OCI-M1 (cell line): ENCODE results near the gene PRICKLE2.
A peak's percentile ranks its signal among the peaks of the same experiment; 100 is the strongest.

ENCODE experiments used
- DNase-seq: peaks from one replicate; lab custom pipeline; 2025; lab: John Stamatoyannopoulos, UW

PRICKLE2 gene

GRCh38 chr3:64247991-64248646, 22.9 kb upstream of the PRICKLE2 start:
- no peak for DNase-seq

DNA sequence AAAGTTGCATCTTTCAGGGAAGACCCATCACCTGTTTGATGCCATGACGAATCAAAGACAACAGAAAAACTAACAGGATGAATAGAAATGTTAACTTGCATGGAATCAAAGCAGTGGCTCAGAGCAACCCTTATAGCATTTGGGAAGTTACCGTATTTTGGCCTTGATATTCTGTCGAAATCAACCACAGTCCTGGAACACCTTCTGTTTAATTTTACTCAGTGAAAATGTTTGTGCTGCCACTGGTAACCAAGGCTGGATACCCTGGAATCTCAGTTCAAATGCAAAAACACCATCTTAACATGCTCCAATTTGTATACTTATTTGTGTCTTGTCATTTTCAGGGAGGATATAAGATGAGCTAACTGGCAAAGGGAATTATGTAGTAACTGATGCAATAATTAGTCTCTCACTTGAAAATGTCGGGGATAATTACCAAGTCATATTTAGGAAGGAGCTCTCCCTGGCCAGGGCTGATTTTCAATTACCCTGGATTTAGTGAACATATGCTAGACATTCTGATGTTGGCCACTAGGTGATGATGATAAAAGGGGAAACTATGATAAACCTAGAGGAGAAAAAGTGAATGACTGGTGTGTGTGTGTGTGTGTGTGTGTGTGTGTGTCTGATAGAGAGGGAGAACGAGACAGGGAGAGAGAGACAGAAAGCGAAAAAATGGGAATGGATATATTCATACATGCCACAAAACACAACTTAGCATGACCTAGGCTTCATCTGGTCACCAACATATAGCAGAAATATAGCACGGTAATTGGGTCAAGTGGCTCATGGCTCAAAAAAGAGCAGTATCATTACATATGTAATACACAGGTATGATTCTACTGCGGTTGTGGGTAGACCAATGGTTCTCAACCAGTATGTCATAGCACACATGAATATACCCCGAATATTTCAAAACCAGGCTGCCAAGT, 19.0 kb upstream of the PRICKLE2 start:
- DNase-seq: peak; percentile 6

- DNase-seq: no peak
Measured at GRCh38 chr3:64242435-64242834, 17.2 kb upstream of the PRICKLE2 start.

DNA sequence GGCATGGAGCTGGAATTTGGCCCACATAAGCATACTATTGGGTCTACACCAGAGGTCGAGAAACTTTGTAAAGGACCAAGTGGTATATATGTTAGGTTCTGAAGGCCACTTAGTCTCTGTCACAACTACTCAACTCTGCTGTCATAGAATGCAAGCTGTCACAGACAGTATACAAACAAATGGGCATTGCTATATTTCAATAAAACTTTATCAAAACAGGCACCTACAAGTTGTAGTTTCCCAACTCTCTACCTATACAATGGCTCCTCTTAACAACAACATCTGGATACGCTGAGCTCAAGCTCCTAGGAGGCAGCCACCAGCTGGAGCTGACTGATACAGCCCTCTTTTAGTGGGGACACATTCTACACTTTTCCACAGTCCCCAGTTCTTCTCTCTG, 15.7 kb upstream of the PRICKLE2 start:
- DNase-seq: no peak

DNA sequence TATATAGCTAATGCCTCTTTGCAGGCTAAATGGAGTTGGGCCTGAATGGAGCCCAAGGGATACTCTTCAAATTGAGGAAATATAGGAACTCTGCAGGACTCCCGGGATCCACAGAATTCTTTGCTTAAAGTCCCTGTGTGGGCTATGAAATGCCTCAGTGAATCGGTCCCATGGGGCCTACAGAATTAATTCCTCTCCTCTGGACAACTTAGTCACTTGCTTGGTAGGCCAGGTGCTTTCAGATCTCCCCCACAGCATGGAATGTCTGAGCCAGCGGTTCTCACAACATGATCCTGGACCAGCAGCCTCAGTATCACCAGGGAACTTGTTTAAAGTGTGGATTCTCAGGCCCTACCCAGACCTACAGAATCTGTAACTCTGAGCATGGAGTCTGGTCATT, 15.1 kb upstream of the PRICKLE2 start:
- no peak for DNase-seq

GRCh38 chr3:64239841-64240240, 14.6 kb upstream of the PRICKLE2 start:
- DNase-seq: no peak

GRCh38 chr3:64238971-64239667, 13.9 kb upstream of the PRICKLE2 start:
- no peak for DNase-seq

DNA sequence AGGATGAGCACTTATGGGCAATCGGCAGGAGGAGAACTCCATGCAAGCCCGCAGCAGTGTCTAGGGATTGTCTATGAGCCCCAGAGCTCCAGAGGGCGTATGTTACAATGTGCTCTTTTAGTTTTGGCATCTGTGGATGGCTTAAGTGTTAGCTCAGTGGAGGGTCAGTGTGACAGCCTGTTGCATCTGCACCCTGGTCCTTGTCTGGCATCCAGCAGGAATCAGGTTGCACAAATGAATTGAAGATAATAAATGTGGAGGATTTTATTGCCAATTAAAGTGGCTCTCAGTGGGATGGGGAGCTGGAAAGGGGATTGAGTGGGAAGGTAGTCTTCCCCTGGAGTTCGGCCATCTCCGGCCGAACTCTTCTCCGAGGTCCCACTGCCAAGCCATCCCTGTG, 11.8 kb upstream of the PRICKLE2 start:
- no peak for DNase-seq

GRCh38 chr3:64235605-64236004, 10.3 kb upstream of the PRICKLE2 start:
- no peak for DNase-seq

DNA sequence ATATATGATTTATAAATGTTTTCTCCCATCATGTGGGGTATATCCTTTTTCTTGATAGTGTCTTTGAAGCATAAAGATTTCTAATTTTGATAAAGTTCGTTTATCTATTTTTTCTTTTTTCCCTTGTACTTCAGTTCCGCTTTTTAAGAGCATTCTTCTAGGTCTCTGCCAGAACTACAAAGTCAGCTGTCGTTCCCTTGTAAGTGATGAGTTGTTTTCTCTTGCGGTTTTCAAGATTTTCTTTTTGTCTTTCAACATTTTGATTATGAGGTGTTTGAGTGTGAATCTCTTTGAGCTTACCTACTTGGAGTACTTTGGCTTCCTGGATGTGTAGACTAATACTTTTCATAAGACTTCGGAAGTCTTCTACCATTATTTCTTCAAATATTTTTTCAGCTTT, 9.3 kb upstream of the PRICKLE2 start:
- no peak for DNase-seq

DNA sequence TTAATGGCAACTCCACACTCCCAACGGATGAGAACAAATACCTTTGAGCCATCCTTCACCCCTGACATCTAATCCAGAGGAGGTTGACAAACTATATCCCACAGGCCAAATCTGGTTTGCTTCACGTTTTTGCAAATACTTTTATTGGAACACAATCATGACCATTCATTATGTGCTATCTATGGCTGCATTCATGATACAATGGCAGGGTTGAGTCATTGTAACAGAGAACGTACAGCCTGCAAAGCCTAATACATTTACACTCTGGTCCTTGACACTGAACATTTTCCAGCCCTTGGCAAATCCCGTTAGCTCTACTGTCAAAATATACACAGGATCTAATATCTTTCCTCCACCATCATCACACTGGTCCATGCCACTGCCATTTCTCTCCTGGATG, 7.6 kb upstream of the PRICKLE2 start:
- no peak for DNase-seq

- DNase-seq: no peak
Measured at GRCh38 chr3:64229903-64230302, 4.6 kb upstream of the PRICKLE2 start.

DNA sequence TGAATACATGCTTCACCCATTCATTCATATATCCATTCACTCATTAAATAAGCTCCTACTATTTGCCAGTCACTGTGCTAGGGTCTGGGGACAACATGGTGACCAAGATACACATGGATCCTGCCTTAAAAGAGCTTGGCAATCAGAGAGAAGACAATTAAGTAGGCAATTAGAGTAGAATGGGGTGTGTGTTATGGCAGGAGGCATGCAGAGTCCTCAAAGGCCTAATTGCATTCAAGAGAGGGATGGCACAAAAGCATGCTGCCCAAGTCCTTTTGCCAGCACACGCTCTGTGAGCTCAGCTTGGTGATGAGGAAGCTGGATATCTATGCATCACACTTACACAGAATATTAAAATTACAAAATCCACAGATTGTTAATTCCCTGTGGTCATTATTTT, 2.8 kb upstream of the PRICKLE2 start:
- DNase-seq: no peak

- DNase-seq: no peak
Measured at GRCh38 chr3:64226730-64227129, 1.5 kb upstream of the PRICKLE2 start.

DNA sequence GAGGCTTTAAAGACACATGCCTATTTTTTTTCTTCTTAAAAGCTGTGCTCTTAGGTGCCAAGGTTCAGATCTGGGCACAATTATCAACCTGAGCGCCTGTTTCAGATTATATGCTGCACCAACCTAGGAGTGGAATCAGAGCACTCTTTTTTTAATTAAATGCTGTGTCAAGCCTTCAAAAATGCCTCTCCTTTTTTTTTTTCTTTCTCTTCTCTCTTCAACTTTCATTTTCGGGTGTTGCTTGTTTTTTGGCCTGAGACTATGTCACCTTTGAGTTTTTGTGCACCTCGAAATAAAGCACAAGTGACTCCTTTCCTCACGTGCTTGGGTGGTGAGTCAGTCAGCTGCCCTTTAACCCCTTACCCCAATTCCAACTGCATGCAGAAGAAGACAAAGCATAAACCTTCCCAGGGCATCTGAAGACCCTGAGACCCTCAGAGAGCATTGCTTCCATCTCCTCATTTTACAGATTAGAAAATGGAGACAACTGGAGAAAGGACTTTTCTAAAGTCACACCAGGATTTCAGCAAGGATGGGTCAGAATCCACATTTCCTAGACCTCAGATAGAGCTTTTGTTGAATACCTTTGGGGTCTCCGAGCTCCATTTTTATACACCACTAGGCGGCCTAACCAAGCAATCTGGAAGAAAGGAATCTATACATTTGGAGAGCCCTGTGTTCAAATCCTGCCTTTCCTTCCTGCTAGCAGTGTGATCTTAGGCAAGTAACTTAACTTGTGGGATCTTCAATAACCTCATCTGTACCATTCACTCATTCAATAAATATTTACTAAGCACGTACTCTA, 631 bp upstream of the PRICKLE2 start:
- no peak for DNase-seq

DNA sequence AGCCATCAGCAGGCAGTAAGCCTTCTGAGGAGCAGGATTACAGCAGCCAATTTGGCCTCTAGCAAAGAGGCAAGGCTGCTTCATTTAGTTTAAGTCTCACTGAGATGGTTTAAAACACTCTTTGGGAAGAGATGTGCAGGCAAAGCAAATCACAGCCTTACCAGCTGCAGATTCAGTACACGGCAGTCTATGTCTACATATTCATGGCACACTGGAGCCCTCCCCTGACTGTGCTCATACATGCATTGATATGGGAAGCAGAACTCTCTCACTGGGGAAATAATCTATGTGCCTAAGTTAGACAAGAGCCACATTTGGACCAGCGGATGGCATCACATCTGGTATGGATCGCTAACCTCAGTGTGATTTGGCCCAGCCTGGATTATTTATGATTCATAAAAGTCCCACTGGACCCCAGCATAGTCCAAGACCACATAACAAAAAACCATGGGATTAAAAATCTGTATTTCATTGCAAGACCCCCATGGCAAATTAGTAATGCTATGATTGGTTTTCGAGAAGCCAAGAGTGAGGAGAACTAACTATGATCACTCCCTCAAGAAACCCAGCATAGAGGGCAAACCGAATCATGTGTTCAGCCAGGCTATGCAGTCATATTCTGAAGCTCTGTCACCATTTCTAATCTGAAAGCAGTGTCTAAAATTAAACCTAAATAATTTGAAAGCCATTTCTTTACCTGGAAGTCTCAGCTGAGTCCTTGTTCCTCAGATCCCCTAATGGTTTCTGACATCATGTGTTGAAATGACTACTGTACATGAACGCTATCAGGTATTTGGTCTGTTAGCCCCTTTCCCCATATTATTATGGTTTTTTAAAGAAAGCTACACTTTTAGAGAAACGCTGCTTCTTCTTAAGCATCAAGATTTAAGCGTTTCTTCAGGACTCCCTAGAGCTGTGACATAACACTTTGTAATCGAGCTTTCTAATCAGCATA, 1.2 kb downstream of the PRICKLE2 start:
- no peak for DNase-seq

DNA sequence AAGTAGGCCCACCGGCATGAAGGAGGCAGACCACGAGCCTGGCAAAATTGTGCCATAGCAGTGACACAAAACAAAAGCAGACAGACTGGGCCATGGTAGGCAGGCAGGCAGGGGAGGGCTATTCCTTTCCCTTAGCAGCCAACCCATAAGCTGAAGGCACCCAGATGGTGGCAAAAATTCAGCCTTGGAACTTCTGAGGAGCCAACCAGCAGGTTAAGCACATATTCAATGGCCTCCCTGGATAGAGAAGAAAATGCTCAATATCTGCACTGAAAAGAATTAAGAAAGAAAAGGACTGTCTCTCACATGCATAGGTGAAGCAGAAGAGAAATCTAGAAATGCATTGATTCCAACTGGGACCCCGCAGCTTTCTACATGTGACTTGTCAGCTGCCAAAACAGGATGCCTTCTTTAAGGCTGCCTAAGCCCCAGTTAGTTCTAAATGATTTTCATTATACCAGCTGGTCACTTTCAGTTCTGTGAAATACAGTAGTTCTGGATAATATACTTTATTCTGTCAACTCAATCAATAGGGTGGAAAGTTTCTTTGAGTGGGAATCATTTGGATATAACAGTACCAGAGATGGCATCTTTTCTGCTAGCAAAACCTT, 2.7 kb downstream of the PRICKLE2 start:
- no peak for DNase-seq

DNA sequence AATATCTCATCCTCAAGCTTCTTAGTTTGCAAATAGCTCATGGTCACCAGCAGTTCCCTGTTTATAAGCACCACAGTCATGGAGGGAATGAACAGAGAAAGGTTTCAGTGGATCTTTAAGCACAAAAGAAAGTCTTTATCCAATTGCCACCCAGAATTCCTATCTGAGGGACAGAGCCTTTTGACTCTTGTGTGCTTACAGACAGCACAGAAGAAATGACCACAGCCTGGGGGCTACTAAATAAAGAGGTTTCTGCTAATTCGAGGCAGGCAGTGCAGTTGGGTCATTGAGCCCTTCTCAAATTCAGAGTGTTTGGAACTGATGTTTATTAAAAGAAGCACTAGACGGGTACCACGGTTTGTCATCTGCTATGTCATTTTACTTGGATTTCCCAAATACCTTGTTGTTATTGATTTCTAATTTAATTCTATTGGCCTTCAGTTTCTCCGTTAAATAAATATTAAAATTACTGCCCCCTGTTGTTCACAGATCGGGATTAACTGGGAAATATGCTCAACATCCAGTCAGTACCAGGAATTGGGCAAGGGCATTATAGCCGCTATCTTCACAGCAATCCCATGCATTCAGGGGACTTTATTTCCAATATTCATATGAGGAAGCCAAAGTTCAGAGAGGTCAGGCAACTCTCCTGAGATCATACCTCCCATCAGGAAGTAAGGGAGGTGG, 3.6 kb downstream of the PRICKLE2 start:
- no peak for DNase-seq

- DNase-seq: no peak
Measured at GRCh38 chr3:64220161-64220914, 4.9 kb downstream of the PRICKLE2 start.
